Activated CD8-positive, alpha-beta memory T cell treated with anti-CD3 and anti-CD28 coated beads, Interleukin-2, amount 50 U/mL, for 24 hours (primary cell): Measurements from ENCODE around the gene DENND4A.

Experiments used
- DNase-seq: peaks from one replicate; pipeline ENCODE4 v3.0.0-alpha.2; 2020; ENCODE audit errors: extremely low read depth

DENND4A gene

GRCh38 chr15:65666257-65666656, 125.8 kb downstream of the DENND4A start:
- DNase-seq, result no peak

- DNase-seq, result no peak
These were observed 128.6 kb downstream of the DENND4A start for GRCh38 chr15:65663521-65663920.

- DNase-seq, result no peak
These were observed 131.2 kb downstream of the DENND4A start for GRCh38 chr15:65660927-65661326.

GRCh38 chr15:65659502-65660052, 132.5 kb downstream of the DENND4A start:
- DNase-seq, result no peak

GRCh38 chr15:65655457-65655856, 136.6 kb downstream of the DENND4A start:
- no peak for DNase-seq

- DNase-seq, result no peak
These were observed 137.1 kb downstream of the DENND4A start for GRCh38 chr15:65655026-65655425.

- no peak for DNase-seq
These were observed 138.1 kb downstream of the DENND4A start for GRCh38 chr15:65653801-65654521.

GRCh38 chr15:65653341-65653740, 138.8 kb downstream of the DENND4A start:
- no peak for DNase-seq

GRCh38 chr15:65651831-65652749, 140.0 kb downstream of the DENND4A start:
- no peak for DNase-seq

GRCh38 chr15:65651042-65651322, 141.1 kb downstream of the DENND4A start:
- no peak for DNase-seq

- DNase-seq, result no peak
These were observed 141.6 kb downstream of the DENND4A start for GRCh38 chr15:65650312-65651041.

GRCh38 chr15:65646486-65646885, 145.6 kb downstream of the DENND4A start:
- DNase-seq, result no peak

GRCh38 chr15:65645392-65645791, 146.7 kb downstream of the DENND4A start:
- DNase-seq, result no peak

GRCh38 chr15:65644282-65644681, 147.8 kb downstream of the DENND4A start:
- no peak for DNase-seq

GRCh38 chr15:65642594-65642993, 149.5 kb downstream of the DENND4A start:
- DNase-seq, result no peak

- DNase-seq, result no peak
These were observed 150.2 kb downstream of the DENND4A start for GRCh38 chr15:65641768-65642475.

GRCh38 chr15:65639509-65639908, 152.6 kb downstream of the DENND4A start:
- DNase-seq, result no peak

GRCh38 chr15:65638681-65639089, 153.4 kb downstream of the DENND4A start:
- DNase-seq, result no peak

GRCh38 chr15:65638109-65638508, 154.0 kb downstream of the DENND4A start:
- DNase-seq, result no peak

GRCh38 chr15:65634356-65634755, 157.7 kb downstream of the DENND4A start:
- DNase-seq, result no peak

GRCh38 chr15:65633752-65634151, 158.3 kb downstream of the DENND4A start:
- no peak for DNase-seq
